ENCODE measurements around the gene REV1.

The REV1 gene

DNA sequence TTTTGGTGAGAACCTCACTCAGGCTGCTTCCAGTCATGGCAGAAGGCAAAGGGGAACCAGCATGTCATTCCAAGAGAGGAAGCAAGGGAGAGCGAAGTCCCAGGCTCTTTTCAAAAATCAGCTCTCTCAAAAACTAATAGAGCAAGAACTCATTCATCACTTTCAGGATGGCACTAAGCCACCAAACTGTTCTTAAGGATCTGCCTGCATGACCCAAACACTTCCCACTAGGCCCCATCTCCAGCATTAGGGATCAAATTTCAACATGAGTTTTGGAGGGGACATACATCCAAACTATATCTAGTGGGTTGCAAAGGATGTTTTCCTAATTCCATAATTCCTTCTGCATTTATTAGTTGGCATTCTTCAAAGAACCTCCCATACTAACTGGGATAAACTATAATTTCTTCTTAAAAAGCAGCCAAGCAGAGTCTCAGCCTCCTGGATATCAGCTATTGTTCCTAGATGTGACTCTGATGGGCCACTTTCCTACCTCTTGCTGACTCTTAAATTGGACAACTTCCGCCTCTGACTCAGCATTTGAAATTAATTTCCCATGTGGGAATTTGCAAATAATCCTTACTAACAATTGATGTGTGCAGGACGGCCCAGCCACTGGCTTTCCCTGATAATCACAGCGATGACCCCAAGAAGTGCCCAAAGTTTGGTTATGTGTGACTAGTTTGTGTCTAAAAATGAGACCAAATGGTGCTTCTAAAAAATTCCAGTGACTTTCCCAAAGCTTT, 5.5 kb upstream of the REV1 start:
- no peak overlapping the region for H3K27ac Mint-ChIP-seq
- H3K4me1 Mint-ChIP-seq: peaks cover 17% of the 10 kb centered on the region
- no peak overlapping the region for H3K4me3 Mint-ChIP-seq
- H3K36me3 Mint-ChIP-seq: no peaks in the 10 kb centered on the region
- H3K27me3 Mint-ChIP-seq: peaks cover 41% of the 10 kb centered on the region
- ATAC-seq: no peak
- H3K9me3 Mint-ChIP-seq: no peaks in the 10 kb centered on the region

DNA sequence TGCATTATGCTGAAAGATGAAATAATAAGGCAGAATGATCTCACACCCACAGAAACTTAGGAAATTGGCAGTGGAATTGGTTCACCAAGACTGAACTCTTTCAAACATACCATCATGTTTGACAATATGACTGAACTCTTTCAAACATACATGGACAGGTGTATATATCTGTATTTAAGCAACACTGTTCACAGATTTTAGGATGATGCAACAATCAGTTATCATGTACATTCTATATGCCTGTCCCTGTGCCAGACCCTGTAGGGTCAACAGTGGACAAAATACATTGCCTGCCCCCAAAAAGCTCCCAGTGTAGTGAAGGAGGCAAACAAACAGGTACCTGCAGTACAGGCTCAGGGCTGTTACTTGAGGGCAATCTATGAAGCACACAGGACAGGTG, 2.9 kb upstream of the REV1 start:
- Mint-ChIP-seq H3K4me1 (peaks cover 25% of the 10 kb centered on the region), H3K27ac (no peak overlapping the region), H3K27me3 (peaks cover 16% of the 10 kb centered on the region), H3K4me3 (no peak overlapping the region), H3K9me3 (no peaks in the 10 kb centered on the region), H3K36me3 (no peaks in the 10 kb centered on the region)
- ATAC-seq: no peak

DNA sequence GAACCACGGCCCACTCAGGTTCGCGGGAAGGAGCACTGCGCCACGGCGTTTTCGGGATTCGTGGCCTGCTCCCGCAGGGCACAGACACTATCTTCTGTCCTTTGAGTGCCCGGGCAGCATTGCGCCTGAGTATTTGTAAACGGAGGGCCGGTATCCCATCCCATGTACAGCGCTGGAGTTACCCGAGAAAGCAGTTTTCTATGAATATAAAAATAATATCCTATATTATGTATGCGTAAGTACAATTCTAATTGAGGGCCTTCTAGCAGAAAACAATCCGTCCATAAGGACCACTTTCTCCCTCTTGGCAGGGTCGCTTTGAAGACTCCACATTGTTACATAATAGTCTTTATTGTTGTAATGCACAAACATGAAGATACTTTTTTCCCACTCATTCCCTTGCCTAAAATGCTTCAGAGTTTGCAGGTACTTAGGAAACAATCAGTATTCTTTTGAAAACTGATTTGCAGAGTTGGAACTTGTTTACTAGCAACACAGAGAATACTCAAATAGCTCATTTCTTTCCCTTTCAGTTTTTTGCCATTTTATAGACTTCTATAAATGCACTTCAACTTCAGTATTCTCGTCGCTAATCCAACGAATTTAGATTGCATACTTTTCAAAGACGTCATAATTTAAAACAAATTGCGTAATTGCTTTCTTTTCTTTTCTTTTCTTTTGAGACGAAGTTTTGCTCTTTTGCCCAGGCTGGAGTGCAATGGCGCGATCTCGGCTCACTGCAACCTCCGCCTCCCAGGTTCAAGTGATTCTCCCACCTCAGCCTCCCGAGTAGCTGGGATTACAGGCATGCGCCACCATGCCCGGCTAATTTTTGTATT, 1.0 kb upstream of the REV1 start:
- H3K4me3 Mint-ChIP-seq: peak overlapping the region; percentile 98
- peaks cover 2% of the 10 kb centered on the region for H3K27me3 Mint-ChIP-seq
- H3K9me3 Mint-ChIP-seq: no peaks in the 10 kb centered on the region
- H3K4me1 Mint-ChIP-seq: peaks cover 31% of the 10 kb centered on the region
- no peaks in the 10 kb centered on the region for H3K36me3 Mint-ChIP-seq
- H3K27ac Mint-ChIP-seq: peak overlapping the region; percentile 88
- ATAC-seq: no peak

DNA sequence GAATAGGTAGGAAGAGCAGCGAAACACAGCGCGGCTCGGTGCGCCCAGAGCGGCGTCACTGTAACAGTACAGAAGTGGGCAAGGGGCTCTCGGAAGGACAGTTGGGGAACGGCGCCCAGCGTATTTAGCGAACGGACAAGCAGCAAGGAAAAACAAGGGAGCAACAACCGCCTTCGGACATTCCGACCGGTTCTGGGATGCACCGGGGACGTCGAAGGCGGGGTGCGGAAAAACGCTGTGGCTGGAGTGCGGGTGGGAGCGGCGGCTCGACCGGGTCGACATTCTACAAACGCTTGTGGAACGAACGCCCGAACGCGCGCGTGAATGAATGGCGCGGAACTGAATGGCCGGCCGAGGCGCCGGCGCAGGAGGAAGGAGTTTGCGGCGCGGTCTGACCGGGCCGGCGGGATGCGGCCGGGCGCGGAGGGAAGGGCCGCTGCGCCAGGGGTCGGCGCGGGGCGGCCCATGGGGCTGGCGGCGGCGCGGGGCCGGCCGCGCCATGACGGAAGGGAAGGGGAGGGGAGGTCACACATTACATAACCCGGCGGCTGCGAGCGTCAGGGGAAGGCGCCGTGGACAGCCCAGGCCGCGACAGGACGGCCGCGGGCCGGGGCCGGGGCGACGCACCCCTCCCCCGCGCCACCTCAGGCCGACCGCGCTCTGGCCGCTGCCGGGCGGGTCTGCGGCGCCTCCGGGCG, 605 bp downstream of the REV1 start:
- Mint-ChIP-seq H3K4me1 (peaks cover 39% of the 10 kb centered on the region), H3K27me3 (no peaks in the 10 kb centered on the region), H3K36me3 (no peaks in the 10 kb centered on the region), H3K4me3 (peak overlapping the region; percentile 94), H3K9me3 (no peaks in the 10 kb centered on the region), H3K27ac (peak overlapping the region; percentile 88)
- ATAC-seq: peak; percentile 64

DNA sequence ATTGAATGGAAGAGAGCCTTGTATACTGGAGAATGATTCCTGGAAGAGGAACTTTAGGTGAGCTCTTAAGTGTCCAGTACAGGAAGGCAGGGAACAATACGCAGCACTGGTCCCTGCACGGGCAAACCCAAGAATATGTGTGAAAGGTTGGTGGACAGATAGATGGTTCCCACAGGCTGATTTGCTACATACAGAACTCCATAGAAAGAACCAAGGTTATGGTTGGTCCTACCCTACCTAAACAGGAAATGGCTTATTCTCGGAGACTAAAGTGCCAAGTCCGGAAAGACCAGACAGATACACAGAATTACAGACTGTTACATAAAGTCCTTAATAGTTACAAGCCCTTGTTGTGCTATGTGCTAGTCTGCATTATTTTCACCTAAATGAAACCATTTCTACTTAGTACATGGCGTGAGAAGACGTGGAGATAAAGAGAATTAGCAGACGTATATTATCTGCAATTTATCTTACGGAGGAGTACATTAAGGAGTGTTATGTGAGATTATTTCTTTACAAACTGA, 1.2 kb downstream of the REV1 start:
- Mint-ChIP-seq H3K4me1 (peaks cover 39% of the 10 kb centered on the region), H3K4me3 (peak overlapping the region; percentile 94), H3K9me3 (no peaks in the 10 kb centered on the region), H3K36me3 (no peaks in the 10 kb centered on the region), H3K27ac (peak overlapping the region; percentile 88), H3K27me3 (no peaks in the 10 kb centered on the region)
- no peak for ATAC-seq

DNA sequence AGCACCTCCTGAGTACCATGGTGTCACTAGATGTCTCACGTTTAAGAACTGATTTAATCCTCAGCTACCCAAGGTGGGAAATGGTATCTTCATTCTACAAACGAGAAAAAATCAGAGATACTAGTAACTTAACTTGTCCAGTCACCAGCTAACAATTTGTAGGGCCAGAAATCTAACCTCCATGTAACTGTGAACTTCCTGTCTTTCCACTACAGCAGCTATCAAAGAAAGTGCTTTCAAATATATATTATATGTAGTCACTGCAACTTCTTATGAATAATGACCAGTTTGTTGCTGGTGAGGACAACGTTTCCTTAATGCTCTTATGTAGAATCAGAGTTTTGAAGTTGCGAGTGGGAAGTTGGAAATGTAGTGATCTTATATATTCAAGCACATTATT, 1.9 kb downstream of the REV1 start:
- Mint-ChIP-seq H3K4me1 (peaks cover 39% of the 10 kb centered on the region), H3K27ac (peak overlapping the region; percentile 88), H3K27me3 (no peaks in the 10 kb centered on the region), H3K36me3 (no peaks in the 10 kb centered on the region), H3K4me3 (peak overlapping the region; percentile 94), H3K9me3 (no peaks in the 10 kb centered on the region)
- no peak for ATAC-seq

DNA sequence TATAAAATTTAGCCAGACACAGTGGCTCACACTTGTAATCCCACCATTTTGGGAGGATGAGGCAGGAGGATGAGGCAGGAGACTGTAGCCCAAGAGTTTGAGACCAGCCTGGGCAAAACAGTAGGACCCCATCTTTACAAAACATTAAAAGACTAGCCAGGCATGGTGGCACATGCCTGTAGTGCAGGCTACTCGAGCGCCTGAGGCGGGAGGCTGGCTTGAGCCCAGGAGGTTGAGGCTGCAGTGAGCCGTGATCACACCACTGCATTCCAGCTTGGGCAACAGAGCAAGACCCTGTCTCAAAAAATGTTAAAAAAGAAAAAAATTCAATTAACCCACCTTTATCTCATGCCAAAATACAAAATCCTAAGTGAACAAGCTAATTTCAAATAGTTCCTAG, 4.0 kb downstream of the REV1 start:
- peaks cover 14% of the 10 kb centered on the region for H3K36me3 Mint-ChIP-seq
- no peaks in the 10 kb centered on the region for H3K27me3 Mint-ChIP-seq
- peaks cover 58% of the 10 kb centered on the region for H3K4me1 Mint-ChIP-seq
- H3K4me3 Mint-ChIP-seq: no peak overlapping the region
- H3K9me3 Mint-ChIP-seq: no peaks in the 10 kb centered on the region
- H3K27ac Mint-ChIP-seq: no peak overlapping the region
- ATAC-seq: no peak

DNA sequence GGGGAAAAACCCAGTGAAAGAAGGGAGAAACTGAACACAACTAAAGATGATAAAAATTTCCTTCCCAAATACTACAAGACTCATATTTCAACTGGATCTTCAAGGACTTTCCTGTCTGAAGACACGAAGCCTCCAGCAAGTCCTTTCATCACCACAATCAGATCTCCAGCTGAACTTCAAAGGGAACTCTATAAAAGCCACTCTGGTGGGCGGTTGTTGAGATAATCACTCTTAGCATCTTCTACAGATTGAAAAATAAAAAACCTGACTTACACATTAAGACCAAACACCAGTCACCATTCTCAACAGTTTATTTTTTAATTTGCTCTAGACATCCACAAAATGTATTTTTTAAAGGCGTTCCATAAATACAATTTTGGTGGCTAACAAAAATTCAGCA, 4.4 kb downstream of the REV1 start:
- H3K27ac Mint-ChIP-seq: no peak overlapping the region
- ATAC-seq: no peak
- H3K36me3 Mint-ChIP-seq: peaks cover 14% of the 10 kb centered on the region
- no peaks in the 10 kb centered on the region for H3K9me3 Mint-ChIP-seq
- H3K4me3 Mint-ChIP-seq: no peak overlapping the region
- no peaks in the 10 kb centered on the region for H3K27me3 Mint-ChIP-seq
- H3K4me1 Mint-ChIP-seq: peaks cover 62% of the 10 kb centered on the region

DNA sequence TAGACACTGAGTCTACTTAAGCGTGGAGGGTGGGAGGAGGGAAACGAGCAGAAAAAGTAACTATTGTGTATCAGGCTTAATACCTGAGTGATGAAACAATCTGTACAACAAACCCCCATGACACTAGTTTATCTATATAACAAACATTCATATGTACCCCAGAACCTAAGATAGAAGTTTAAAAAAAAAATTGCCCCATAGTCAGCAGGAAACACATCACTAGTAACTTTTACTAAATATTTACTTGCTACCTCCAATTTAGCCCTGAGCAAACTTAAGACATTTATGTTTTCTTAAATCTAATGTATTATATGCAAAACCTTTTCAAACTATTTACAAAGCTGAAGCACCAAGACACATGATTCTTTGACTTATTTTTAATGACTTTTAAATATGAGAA, 5.6 kb downstream of the REV1 start:
- H3K4me1 Mint-ChIP-seq: peaks cover 66% of the 10 kb centered on the region
- no peak overlapping the region for H3K4me3 Mint-ChIP-seq
- no peaks in the 10 kb centered on the region for H3K27me3 Mint-ChIP-seq
- no peak overlapping the region for H3K27ac Mint-ChIP-seq
- no peak for ATAC-seq
- peaks cover 14% of the 10 kb centered on the region for H3K36me3 Mint-ChIP-seq
- H3K9me3 Mint-ChIP-seq: no peaks in the 10 kb centered on the region

DNA sequence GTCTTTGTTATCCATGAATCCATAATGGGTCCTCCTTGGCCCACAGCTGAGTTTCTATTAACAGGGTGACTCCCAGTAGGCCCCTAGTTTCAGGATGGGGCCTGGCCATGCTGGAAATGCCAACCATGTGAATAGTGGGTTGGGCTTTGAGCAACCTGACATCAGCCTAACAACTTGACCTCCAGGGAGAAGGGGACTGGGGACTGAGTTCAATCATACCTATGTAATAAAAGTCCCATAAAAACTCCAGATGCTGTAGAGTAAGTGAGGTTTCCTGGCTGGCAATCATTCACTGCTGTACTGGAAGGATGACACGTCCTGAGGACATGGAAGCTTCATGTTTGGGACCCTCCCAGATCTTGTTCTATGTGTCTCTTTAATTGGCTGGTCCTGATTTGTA, 7.9 kb downstream of the REV1 start:
- Mint-ChIP-seq H3K27me3 (no peaks in the 10 kb centered on the region), H3K9me3 (no peaks in the 10 kb centered on the region), H3K36me3 (peaks cover 21% of the 10 kb centered on the region), H3K27ac (no peak overlapping the region), H3K4me3 (no peak overlapping the region), H3K4me1 (peaks cover 61% of the 10 kb centered on the region)
- ATAC-seq: no peak

DNA sequence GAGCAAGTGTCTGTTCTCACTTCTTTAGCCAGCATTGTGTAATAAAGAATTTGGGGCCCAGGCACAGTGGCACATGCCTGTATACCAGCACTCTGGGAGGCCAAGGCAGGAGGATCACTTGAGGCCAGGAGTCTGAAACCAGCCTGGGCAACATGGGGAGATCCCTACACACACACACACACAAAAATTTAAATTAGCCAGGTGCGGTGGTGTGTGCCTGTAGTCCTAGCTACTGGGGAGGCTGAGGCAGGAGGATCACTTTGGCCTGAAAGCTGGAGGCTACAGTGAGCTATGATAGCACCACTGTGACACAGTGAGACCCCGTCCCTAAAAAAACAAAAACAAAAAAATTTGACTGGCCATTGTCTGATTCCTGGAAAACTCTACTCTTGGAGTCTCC, 8.3 kb downstream of the REV1 start:
- Mint-ChIP-seq H3K4me1 (peaks cover 59% of the 10 kb centered on the region), H3K9me3 (no peaks in the 10 kb centered on the region), H3K4me3 (no peak overlapping the region), H3K27ac (no peak overlapping the region), H3K36me3 (peaks cover 23% of the 10 kb centered on the region), H3K27me3 (no peaks in the 10 kb centered on the region)
- ATAC-seq: no peak

DNA sequence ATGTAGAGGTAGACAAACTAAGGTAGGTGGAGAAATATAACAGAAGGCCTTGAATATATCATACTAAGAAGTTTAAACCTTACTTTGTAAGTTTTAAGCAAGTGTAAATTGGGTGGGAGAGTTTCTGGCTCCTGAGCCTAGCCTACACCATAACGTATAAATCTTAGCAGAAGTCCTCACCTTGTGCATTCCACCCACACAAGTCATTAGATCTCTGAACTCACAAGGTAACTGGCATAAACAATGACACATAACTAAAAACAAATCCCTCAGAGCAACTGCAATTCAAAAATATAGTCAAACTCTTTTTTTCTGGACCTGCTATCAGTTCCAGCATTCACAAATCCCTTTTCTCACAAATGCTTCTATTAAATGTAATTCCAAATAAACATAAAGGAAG, 9.4 kb downstream of the REV1 start:
- no peak overlapping the region for H3K4me3 Mint-ChIP-seq
- peaks cover 52% of the 10 kb centered on the region for H3K4me1 Mint-ChIP-seq

DNA sequence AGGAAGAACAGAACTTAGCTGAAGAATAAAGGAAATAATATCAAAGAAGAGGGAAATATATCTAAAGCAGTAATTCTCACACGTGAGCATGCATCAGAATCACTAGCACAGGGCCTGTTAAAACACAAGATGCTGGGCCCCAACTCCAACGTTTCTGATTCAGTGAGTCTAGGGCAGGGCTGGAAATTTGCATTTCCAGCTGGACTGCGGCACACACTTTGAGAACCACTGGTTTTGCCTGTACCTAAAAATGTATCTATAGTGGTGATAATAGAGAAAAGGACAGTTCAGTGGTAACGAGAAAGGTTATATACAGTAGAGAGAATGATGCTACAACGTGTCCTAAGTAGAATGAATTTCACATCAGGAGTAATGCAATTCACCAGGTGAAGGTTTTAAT, 11.2 kb downstream of the REV1 start:
- Mint-ChIP-seq H3K4me1 (peaks cover 62% of the 10 kb centered on the region), H3K9me3 (no peaks in the 10 kb centered on the region), H3K4me3 (no peak overlapping the region), H3K27me3 (no peaks in the 10 kb centered on the region), H3K27ac (peak overlapping the region; percentile 4), H3K36me3 (peaks cover 23% of the 10 kb centered on the region)
- ATAC-seq: no peak

More for the DNA sequence above, 9.4 kb downstream of the REV1 start:
- no peak overlapping the region for H3K27ac Mint-ChIP-seq
- no peaks in the 10 kb centered on the region for H3K9me3 Mint-ChIP-seq
- H3K36me3 Mint-ChIP-seq: peaks cover 23% of the 10 kb centered on the region
- ATAC-seq: no peak
- H3K27me3 Mint-ChIP-seq: no peaks in the 10 kb centered on the region

DNA sequence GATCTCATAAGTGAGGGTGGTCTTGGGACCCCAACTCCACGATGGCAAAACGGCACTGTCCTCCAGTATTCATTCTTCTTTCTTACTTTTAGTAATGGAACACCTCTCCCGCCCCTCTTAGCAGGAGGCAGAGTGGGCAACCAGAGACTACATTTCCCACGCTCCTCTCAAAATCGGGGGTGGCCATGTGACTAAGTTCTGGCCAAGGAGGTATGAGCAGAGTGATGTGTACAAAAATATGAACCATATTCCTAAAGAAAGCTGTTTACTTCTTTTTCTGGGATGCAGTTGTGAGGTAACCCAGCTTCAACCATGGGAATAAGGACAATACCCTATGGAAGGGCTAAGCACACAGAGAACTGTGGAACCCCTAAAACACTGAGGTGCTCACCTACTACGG, 12.8 kb downstream of the REV1 start:
- Mint-ChIP-seq H3K4me3 (no peak overlapping the region), H3K27me3 (no peaks in the 10 kb centered on the region), H3K4me1 (peaks cover 59% of the 10 kb centered on the region), H3K27ac (no peak overlapping the region), H3K36me3 (peaks cover 18% of the 10 kb centered on the region), H3K9me3 (no peaks in the 10 kb centered on the region)
- no peak for ATAC-seq

DNA sequence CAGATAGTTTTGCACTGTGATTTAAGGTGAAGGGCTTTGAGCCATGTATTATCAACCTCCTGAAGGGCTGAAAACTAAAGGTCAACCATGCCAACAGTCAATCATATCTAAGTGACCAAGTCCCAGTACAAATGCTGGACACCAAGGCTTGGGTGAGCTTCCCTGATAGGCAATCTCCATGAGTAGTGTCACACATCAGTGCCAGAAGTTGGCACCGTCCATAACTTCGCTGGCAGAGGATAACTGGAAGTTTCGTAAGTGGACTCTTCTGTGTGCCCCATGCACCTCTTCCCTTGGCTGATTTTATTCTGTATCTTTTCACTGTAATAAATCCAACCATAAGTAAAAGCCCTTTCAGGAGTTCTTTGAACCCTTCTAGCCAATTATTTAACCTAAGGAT, 13.2 kb downstream of the REV1 start:
- Mint-ChIP-seq H3K27me3 (no peaks in the 10 kb centered on the region), H3K36me3 (peaks cover 16% of the 10 kb centered on the region), H3K4me1 (peaks cover 59% of the 10 kb centered on the region), H3K9me3 (no peaks in the 10 kb centered on the region), H3K4me3 (no peak overlapping the region), H3K27ac (no peak overlapping the region)
- no peak for ATAC-seq

Measured in stimulated activated memory B cell treated with anti-CD40 and anti-IgM and Interleukin-4, amounts not matched to agents 10 μg/mL and 1 μg/mL and 100 μg/mL, for 72 hours (primary cell).